Stomach (tissue), 4 donors: ENCODE measurements around the gene KIAA1671.

ENCODE experiments used
- CTCF ChIP-seq, 7 experiments: fragments of 450-650 bp in 4 of 7; fragments of 200-600 bp in 3 of 7; sonication (generic) in 3 of 7; IDR thresholded peaks; one replicate each; pipeline ENCODE4 v1.5.1; 2016 to 2019; ENCODE audit warnings: antibody characterized with exemption in 7 of 7, control low read depth in 2 of 7, mild to moderate bottlenecking in 1 of 7
- EP300 ChIP-seq: sonication (generic); formaldehyde crosslinking; IDR thresholded peaks from one replicate; pipeline ENCODE4 v1.6.1; 2017; ENCODE audit warnings: antibody characterized with exemption
- POLR2AphosphoS5 ChIP-seq, 3 donors: sonication (generic); formaldehyde crosslinking; IDR thresholded peaks; one replicate each; pipeline ENCODE4 v1.6.1; 2016; ENCODE audit warnings: antibody characterized with exemption in 3 of 3

GRCh38 chr22:25192406-25192805 lies 239.9 kb downstream of the KIAA1671 start:
- no peak for TF ChIP-seq CTCF (IDR thresholded peaks at IDR 0.05)
- TF ChIP-seq POLR2AphosphoS5 (IDR thresholded peaks at IDR 0.05) = no peak
- TF ChIP-seq EP300 = no peak
